Skeletal muscle tissue (tissue), 4 donors: ENCODE data around the gene WDSUB1. TPM values are rescaled to one million over a fixed set of nuclear protein-coding genes. Genes with fewer than 3 reads are reported as not detected.

Source experiments
- H3K27ac ChIP-seq: one replicate; pipeline ENCODE4 v1.7.0; 2013; ENCODE audit warnings: mild to moderate bottlenecking, low read depth, low read length, inconsistent platforms
- H3K27me3 ChIP-seq, 3 donors: one replicate each; pipeline ENCODE4 v1.7.0; 2013; ENCODE audit warnings: low read length in 3 of 3; ENCODE audit not compliant: control insufficient read depth in 3 of 3, insufficient read depth in 3 of 3
- H3K36me3 ChIP-seq, 3 donors: one replicate each; pipeline ENCODE4 v1.7.0; 2013; ENCODE audit warnings: low read length in 3 of 3; ENCODE audit not compliant: control insufficient read depth in 3 of 3, insufficient read depth in 3 of 3
- H3K4me1 ChIP-seq, 3 donors: one replicate each; pipeline ENCODE4 v1.7.0; 2013; ENCODE audit warnings: low read length in 3 of 3, mild to moderate bottlenecking in 3 of 3; ENCODE audit not compliant: control insufficient read depth in 3 of 3, insufficient read depth in 3 of 3
- H3K4me3 ChIP-seq, 3 donors: one replicate each; pipeline ENCODE4 v1.7.0; 2013; ENCODE audit warnings: low read length in 3 of 3
- H3K9ac ChIP-seq, 3 donors: one replicate each; pipeline ENCODE4 v1.7.0; 2013; ENCODE audit warnings: low read length in 3 of 3, mild to moderate bottlenecking in 3 of 3, moderate library complexity in 2 of 3, low read depth in 1 of 3
- H3K9me3 ChIP-seq, 3 donors: one replicate each; pipeline ENCODE4 v1.7.0; 2013; ENCODE audit warnings: low read length in 3 of 3; ENCODE audit not compliant: control insufficient read depth in 3 of 3
- total RNA-seq: library from RNA; depleted of rRNA; stranded (reverse); fragments of >200 nt; gene quantifications from one replicate; pipeline ENCODE4 v1.2.3, GENCODE V29; 2014
- donor health status: Osteomylitis.

WDSUB1 gene
- total RNA-seq, 1 donor from 2014 or later = 10.4 TPM

- no peak overlapping the region for H3K4me3 ChIP-seq
- H3K4me1 ChIP-seq = peaks cover 4 to 9% (median 8%) of the 10 kb centered on the region in 3 donors
- H3K9ac ChIP-seq = no peak overlapping the region
- no peaks in the 10 kb centered on the region for H3K27me3 ChIP-seq
- peaks cover 13 to 17% (median 14%) of the 10 kb centered on the region in 3 donors for H3K36me3 ChIP-seq
- H3K9me3 ChIP-seq = no peaks in the 10 kb centered on the region
- H3K27ac ChIP-seq = no peak overlapping the region
Measured at GRCh38 chr2:159226059-159226461, 60.4 kb downstream of the WDSUB1 start.

- H3K27ac ChIP-seq = no peak overlapping the region
- H3K4me1 ChIP-seq = peaks cover 4 to 9% (median 8%) of the 10 kb centered on the region in 3 donors
- H3K36me3 ChIP-seq = peaks cover 9 to 15% (median 12%) of the 10 kb centered on the region in 3 donors
- H3K4me3 ChIP-seq = no peak overlapping the region
- no peaks in the 10 kb centered on the region for H3K27me3 ChIP-seq
- no peak overlapping the region for H3K9ac ChIP-seq
- no peaks in the 10 kb centered on the region for H3K9me3 ChIP-seq
Measured at GRCh38 chr2:159225025-159226016, 61.2 kb downstream of the WDSUB1 start.

- no peak overlapping the region for H3K9ac ChIP-seq
- H3K4me1 ChIP-seq = peaks cover 4 to 9% (median 8%) of the 10 kb centered on the region in 3 donors
- H3K4me3 ChIP-seq = no peak overlapping the region
- H3K27me3 ChIP-seq = no peaks in the 10 kb centered on the region
- peaks cover 6 to 11% (median 8%) of the 10 kb centered on the region in 3 donors for H3K36me3 ChIP-seq
- no peak overlapping the region for H3K27ac ChIP-seq
- H3K9me3 ChIP-seq = no peaks in the 10 kb centered on the region
Measured at GRCh38 chr2:159224061-159224813, 62.3 kb downstream of the WDSUB1 start.

DNA sequence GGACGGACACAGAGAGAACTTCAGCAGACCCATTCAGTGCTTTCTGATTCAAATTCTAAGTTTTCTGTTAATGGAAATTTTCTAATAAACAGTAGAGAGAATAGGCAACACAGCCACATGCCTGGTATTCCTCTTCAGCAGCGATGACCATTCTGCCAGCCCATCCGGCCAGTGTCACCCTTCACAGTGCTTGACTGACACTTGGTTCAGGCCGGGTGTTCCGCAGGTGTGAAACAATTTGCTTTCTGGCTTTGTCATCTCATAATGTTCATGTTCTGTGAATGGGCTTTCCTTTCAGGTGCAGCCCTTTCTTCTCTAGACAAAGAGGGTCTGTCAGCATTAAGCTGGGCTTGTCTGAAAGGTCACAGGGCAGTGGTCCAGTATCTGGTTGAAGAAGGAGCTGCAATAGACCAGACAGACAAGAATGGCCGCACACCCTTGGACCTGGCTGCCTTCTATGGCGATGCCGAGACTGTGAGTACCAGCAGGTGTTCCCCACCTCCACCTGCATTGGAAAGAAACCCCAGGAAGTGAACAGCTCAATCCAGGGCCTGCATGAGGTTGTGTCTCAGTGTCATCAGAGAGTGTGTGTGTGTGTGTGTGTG, 67.0 kb downstream of the WDSUB1 start:
- Histone ChIP-seq H3K4me3 (no peak overlapping the region), H3K27me3 (no peaks in the 10 kb centered on the region), H3K9ac (no peak overlapping the region), H3K36me3 (peaks cover 13 to 16% (median 15%) of the 10 kb centered on the region in 3 donors), H3K4me1 (no peaks in the 10 kb centered on the region), H3K9me3 (no peaks in the 10 kb centered on the region), H3K27ac (no peak overlapping the region)

GRCh38 chr2:159218389-159218788, 68.1 kb downstream of the WDSUB1 start:
- Histone ChIP-seq H3K4me1 (no peaks in the 10 kb centered on the region), H3K4me3 (no peak overlapping the region), H3K27ac (no peak overlapping the region), H3K27me3 (no peaks in the 10 kb centered on the region), H3K36me3 (peaks cover 13 to 15% (median 15%) of the 10 kb centered on the region in 3 donors), H3K9me3 (no peaks in the 10 kb centered on the region), H3K9ac (no peak overlapping the region)

DNA sequence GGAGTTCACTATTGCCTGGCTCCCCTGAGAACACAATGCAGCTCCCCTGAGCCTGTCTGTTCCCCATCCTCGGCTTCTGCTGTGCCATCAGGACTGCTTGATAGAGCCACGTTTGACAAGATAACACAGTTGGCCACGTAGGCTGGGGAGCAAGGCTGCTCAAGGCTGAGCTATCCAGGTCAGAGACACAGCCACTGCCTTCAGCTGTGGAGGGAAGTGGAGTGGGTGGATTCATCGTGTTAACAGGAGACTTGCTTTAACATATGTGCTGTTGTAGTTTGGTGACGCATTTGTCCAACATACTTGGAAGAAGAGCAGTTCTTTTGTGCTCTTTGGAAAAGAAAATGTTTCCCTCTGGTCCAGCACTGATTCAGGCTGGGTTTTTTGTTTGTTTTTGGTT, 68.8 kb downstream of the WDSUB1 start:
- no peak overlapping the region for H3K4me3 ChIP-seq
- no peaks in the 10 kb centered on the region for H3K4me1 ChIP-seq
- no peak overlapping the region for H3K9ac ChIP-seq
- no peaks in the 10 kb centered on the region for H3K9me3 ChIP-seq
- H3K36me3 ChIP-seq = peaks cover 13 to 15% (median 15%) of the 10 kb centered on the region in 3 donors
- no peaks in the 10 kb centered on the region for H3K27me3 ChIP-seq
- H3K27ac ChIP-seq = no peak overlapping the region

- peaks cover 13 to 15% (median 13%) of the 10 kb centered on the region in 3 donors for H3K36me3 ChIP-seq
- no peak overlapping the region for H3K9ac ChIP-seq
- H3K4me3 ChIP-seq = no peak overlapping the region
- no peaks in the 10 kb centered on the region for H3K4me1 ChIP-seq
- no peaks in the 10 kb centered on the region for H3K9me3 ChIP-seq
- no peak overlapping the region for H3K27ac ChIP-seq
- H3K27me3 ChIP-seq = no peaks in the 10 kb centered on the region
Measured at GRCh38 chr2:159215116-159215515, 71.4 kb downstream of the WDSUB1 start.

- H3K27me3 ChIP-seq = no peaks in the 10 kb centered on the region
- no peaks in the 10 kb centered on the region for H3K4me1 ChIP-seq
- H3K9ac ChIP-seq = no peak overlapping the region
- peaks cover 9 to 12% (median 10%) of the 10 kb centered on the region in 3 donors for H3K36me3 ChIP-seq
- H3K9me3 ChIP-seq = no peaks in the 10 kb centered on the region
- no peak overlapping the region for H3K27ac ChIP-seq
- no peak overlapping the region for H3K4me3 ChIP-seq
Measured at GRCh38 chr2:159214325-159214865, 72.1 kb downstream of the WDSUB1 start.

- Histone ChIP-seq H3K9ac (no peak overlapping the region), H3K36me3 (peaks cover 7 to 9% (median 8%) of the 10 kb centered on the region in 3 donors), H3K27ac (no peak overlapping the region), H3K4me3 (no peak overlapping the region), H3K4me1 (no peaks in the 10 kb centered on the region), H3K27me3 (no peaks in the 10 kb centered on the region), H3K9me3 (no peaks in the 10 kb centered on the region)
Measured at GRCh38 chr2:159213296-159213695, 73.2 kb downstream of the WDSUB1 start.
